HG03135 (cell line): ENCODE measurements around the gene RXRA.

Experiments
- ATAC-seq: cut with Tn5 transposase; IDR thresholded peaks from one replicate; pipeline ENCODE4 v1.9.1; 2021; ENCODE audit warnings: mild to moderate bottlenecking, moderate library complexity; ENCODE audit not compliant: unreplicated experiment

Gene RXRA

GRCh38 chr9:134335486-134336220 is 9.4 kb downstream of the RXRA start:
- no peak for ATAC-seq

- ATAC-seq, result no peak
Observed at GRCh38 chr9:134336228-134336627, 10.0 kb downstream of the RXRA start.

- no peak for ATAC-seq
Observed at GRCh38 chr9:134336924-134337323, 10.7 kb downstream of the RXRA start.

- ATAC-seq, result no peak
Observed at GRCh38 chr9:134337469-134337868, 11.2 kb downstream of the RXRA start.

- ATAC-seq, result no peak
Observed at GRCh38 chr9:134338394-134339182, 12.3 kb downstream of the RXRA start.

GRCh38 chr9:134339183-134339806 is 13.0 kb downstream of the RXRA start:
- ATAC-seq, result no peak

- no peak for ATAC-seq
Observed at GRCh38 chr9:134340475-134341160, 14.4 kb downstream of the RXRA start.

GRCh38 chr9:134341306-134341705 is 15.1 kb downstream of the RXRA start:
- ATAC-seq, result no peak

GRCh38 chr9:134341929-134342745 is 15.9 kb downstream of the RXRA start:
- ATAC-seq, result no peak

GRCh38 chr9:134342746-134343115 is 16.5 kb downstream of the RXRA start:
- no peak for ATAC-seq

GRCh38 chr9:134343637-134344036 is 17.4 kb downstream of the RXRA start:
- no peak for ATAC-seq

GRCh38 chr9:134344068-134344799 is 18.0 kb downstream of the RXRA start:
- ATAC-seq, result no peak

- ATAC-seq, result no peak
Observed at GRCh38 chr9:134344800-134345310, 18.6 kb downstream of the RXRA start.

GRCh38 chr9:134345737-134346136 is 19.5 kb downstream of the RXRA start:
- ATAC-seq, result no peak

GRCh38 chr9:134346151-134346550 is 19.9 kb downstream of the RXRA start:
- ATAC-seq, result no peak

- no peak for ATAC-seq
Observed at GRCh38 chr9:134346840-134347583, 20.8 kb downstream of the RXRA start.

- no peak for ATAC-seq
Observed at GRCh38 chr9:134347996-134348395, 21.7 kb downstream of the RXRA start.

GRCh38 chr9:134348404-134349155 is 22.3 kb downstream of the RXRA start:
- no peak for ATAC-seq
